CD14-positive monocyte (primary cell): ENCODE results near the gene LIMK1. TPM values are rescaled to one million over a fixed set of nuclear protein-coding genes. Genes with fewer than 3 reads are reported as not detected.

Experiments used
- DNase-seq, 3 donors: peaks; one replicate each; pipeline ENCODE4 v3.0.0-alpha.2; 2011 to 2022
- H2AFZ ChIP-seq: 2 replicates; pipeline ENCODE4 v1.6.0; 2012; ENCODE audit warnings: mild to moderate bottlenecking, low read depth, low read length, inconsistent platforms; ENCODE audit not compliant: insufficient read depth, poor library complexity, severe bottlenecking
- H3K27ac ChIP-seq, 2 donors: 1 replicate in 1 of 2; 2 replicates in 1 of 2; pipeline ENCODE4 v1.5.1; 2012 to 2013; ENCODE audit warnings: low read length in 2 of 2, control low read depth in 1 of 2, inconsistent platforms in 1 of 2, low read depth in 1 of 2, mild to moderate bottlenecking in 1 of 2
- H3K27me3 ChIP-seq, 2 donors: one replicate each; pipeline versions ENCODE4 v1.6.0 to v1.6.1; 2011 to 2013; ENCODE audit warnings: low read length in 2 of 2; ENCODE audit not compliant: control insufficient read depth in 2 of 2, insufficient read depth in 2 of 2
- H3K36me3 ChIP-seq, 2 donors: replicated peaks in 1 of 2; 1 replicate in 1 of 2; 2 replicates in 1 of 2; pipeline versions ENCODE4 v1.5.1 to v1.6.1; 2012 to 2013; ENCODE audit warnings: low read length in 2 of 2, control low read depth in 1 of 2, inconsistent platforms in 1 of 2, mild to moderate bottlenecking in 1 of 2; ENCODE audit not compliant: insufficient read depth in 2 of 2, control insufficient read depth in 1 of 2
- H3K4me1 ChIP-seq, 2 donors: 1 replicate in 1 of 2; 2 replicates in 1 of 2; pipeline versions ENCODE4 v1.5.1 to v1.6.1; 2012 to 2013; ENCODE audit warnings: low read length in 2 of 2, control low read depth in 1 of 2, inconsistent platforms in 1 of 2, mild to moderate bottlenecking in 1 of 2, moderate library complexity in 1 of 2; ENCODE audit not compliant: insufficient read depth in 2 of 2, control insufficient read depth in 1 of 2
- H3K4me2 ChIP-seq: replicated peaks from 2 replicates; pipeline ENCODE3; 2012; ENCODE audit warnings: low read length, moderate library complexity, mild to moderate bottlenecking; ENCODE audit not compliant: poor library complexity, severe bottlenecking; ENCODE audit errors: extremely low read depth
- H3K4me3 ChIP-seq, 3 experiments: fragments of 200-600 bp in 1 of 3; sonication (generic) in 1 of 3; replicated peaks in 1 of 3; 1 replicate in 2 of 3; 2 replicates in 1 of 3; pipeline ENCODE4 v1.5.1; 2011 to 2013; ENCODE audit warnings: low read length in 3 of 3, mild to moderate bottlenecking in 3 of 3, control low read depth in 2 of 3, low read depth in 2 of 3, inconsistent platforms in 1 of 3, moderate library complexity in 1 of 3
- H3K79me2 ChIP-seq: 2 replicates; pipeline ENCODE4 v1.6.0; 2012; ENCODE audit warnings: mild to moderate bottlenecking, control low read depth, inconsistent platforms, low read length, moderate library complexity; ENCODE audit not compliant: insufficient read depth
- H3K9ac ChIP-seq: 2 replicates; pipeline ENCODE4 v1.6.0; 2017; ENCODE audit warnings: low read length, mild to moderate bottlenecking; ENCODE audit not compliant: insufficient read depth, poor library complexity, severe bottlenecking
- H3K9me3 ChIP-seq, 2 donors: replicated peaks in 1 of 2; 1 replicate in 1 of 2; 2 replicates in 1 of 2; pipeline versions ENCODE4 v1.5.1 to v1.6.1; 2012 to 2013; ENCODE audit warnings: low read length in 2 of 2, control low read depth in 1 of 2; ENCODE audit not compliant: control insufficient read depth in 1 of 2, insufficient read depth in 1 of 2
- H4K20me1 ChIP-seq: 2 replicates; pipeline ENCODE4 v1.6.0; 2012; ENCODE audit warnings: mild to moderate bottlenecking, low read length, control low read depth, moderate library complexity; ENCODE audit not compliant: insufficient read depth
- H3K27ac Mint-ChIP-seq, 7 donors: one replicate each; pipeline ENCODE4 v1.8.0; 2020; ENCODE audit warnings: mild to moderate bottlenecking in 7 of 7, mixed read lengths in 7 of 7, moderate library complexity in 6 of 7, inconsistent platforms in 2 of 7
- H3K27me3 Mint-ChIP-seq, 3 donors: one replicate each; pipeline ENCODE4 v1.8.0; 2021 to 2022; ENCODE audit warnings: low read depth in 3 of 3, mild to moderate bottlenecking in 3 of 3, mixed read lengths in 3 of 3, moderate library complexity in 3 of 3, inconsistent platforms in 1 of 3
- H3K36me3 Mint-ChIP-seq, 2 donors: one replicate each; pipeline ENCODE4 v1.8.0; 2020; ENCODE audit warnings: mixed read lengths in 2 of 2, inconsistent platforms in 1 of 2, mild to moderate bottlenecking in 1 of 2
- H3K4me1 Mint-ChIP-seq: one replicate; pipeline ENCODE4 v1.8.0; 2020; ENCODE audit warnings: mild to moderate bottlenecking, mixed read lengths
- H3K4me3 Mint-ChIP-seq, 2 donors: one replicate each; pipeline ENCODE4 v1.8.0; 2020; ENCODE audit warnings: mild to moderate bottlenecking in 2 of 2, mixed read lengths in 2 of 2, moderate library complexity in 1 of 2
- H3K9me3 Mint-ChIP-seq, 7 donors: one replicate each; pipeline ENCODE4 v1.8.0; 2020 to 2022; ENCODE audit warnings: mixed read lengths in 7 of 7, mild to moderate bottlenecking in 6 of 7, moderate library complexity in 6 of 7, inconsistent platforms in 2 of 7
- WGBS: methylation state at CpG from one replicate; pipeline ENCODE4 v1.1.5; 2013; ENCODE audit warnings: missing lambda C conversion rate; ENCODE audit not compliant: insufficient coverage; 5-methylcytosine and 5-hydroxymethylcytosine counted together
- intact Hi-C, 2 donors: fragments of 100-400 bp; cut with micrococcal nuclease; formaldehyde crosslinking; loops; one replicate each; pipeline versions ENCODE4 v1.15.0 to v1.15.1; 2023
- polyA plus RNA-seq, 3 donors: library from polyadenylated mRNA; depleted of rRNA in 1 of 3; unstranded in 2 of 3; stranded (reverse) in 1 of 3; fragments of 300-500 nt in 2 of 3; fragments of >200 nt in 1 of 3; fragmentation: Illumina TruSeq in 2 of 3; gene quantifications; 1 replicate in 2 of 3; 2 replicates in 1 of 3; pipeline ENCODE4 v1.2.3, GENCODE V29; 2012 to 2021
- TF ChIP-seq, protein P1 (sequence below): fragments of 200-600 bp; IDR thresholded peaks from one replicate; pipeline ENCODE4 v1.8.0; 2022; ENCODE audit warnings: antibody characterized with exemption, mild to moderate bottlenecking

LIMK1 gene
- polyA plus RNA-seq, 3 donors, result 12.6 to 30.2 (median 13.9) TPM

- Mint-ChIP-seq H3K4me3 (no peak overlapping the region), H3K27ac (no peak overlapping the region), H3K36me3 (peaks cover 64 to 93% of the 10 kb centered on the region in 2 donors), H3K9me3 (no peaks in the 10 kb centered on the region), H3K27me3 (peaks cover 0 to 5% (median 0%) of the 10 kb centered on the region in 3 donors), H3K4me1 (no peaks in the 10 kb centered on the region)
- WGBS, result 94% methylated on average over 8 of the region's 8 CpGs
- H3K36me3 ChIP-seq, result peaks cover 78 to 100% of the 10 kb centered on the region in 2 donors
- H2AFZ ChIP-seq, result no peak overlapping the region
- H3K9me3 ChIP-seq, result no peaks in the 10 kb centered on the region
- H3K9ac ChIP-seq, result no peak overlapping the region
- intact Hi-C loops, result no loop called here
- no peak for DNase-seq
- H3K4me1 ChIP-seq, result no peaks in the 10 kb centered on the region
- TF ChIP-seq, protein P1, sequence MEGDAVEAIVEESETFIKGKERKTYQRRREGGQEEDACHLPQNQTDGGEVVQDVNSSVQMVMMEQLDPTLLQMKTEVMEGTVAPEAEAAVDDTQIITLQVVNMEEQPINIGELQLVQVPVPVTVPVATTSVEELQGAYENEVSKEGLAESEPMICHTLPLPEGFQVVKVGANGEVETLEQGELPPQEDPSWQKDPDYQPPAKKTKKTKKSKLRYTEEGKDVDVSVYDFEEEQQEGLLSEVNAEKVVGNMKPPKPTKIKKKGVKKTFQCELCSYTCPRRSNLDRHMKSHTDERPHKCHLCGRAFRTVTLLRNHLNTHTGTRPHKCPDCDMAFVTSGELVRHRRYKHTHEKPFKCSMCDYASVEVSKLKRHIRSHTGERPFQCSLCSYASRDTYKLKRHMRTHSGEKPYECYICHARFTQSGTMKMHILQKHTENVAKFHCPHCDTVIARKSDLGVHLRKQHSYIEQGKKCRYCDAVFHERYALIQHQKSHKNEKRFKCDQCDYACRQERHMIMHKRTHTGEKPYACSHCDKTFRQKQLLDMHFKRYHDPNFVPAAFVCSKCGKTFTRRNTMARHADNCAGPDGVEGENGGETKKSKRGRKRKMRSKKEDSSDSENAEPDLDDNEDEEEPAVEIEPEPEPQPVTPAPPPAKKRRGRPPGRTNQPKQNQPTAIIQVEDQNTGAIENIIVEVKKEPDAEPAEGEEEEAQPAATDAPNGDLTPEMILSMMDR, result no peak
- H3K4me2 ChIP-seq, result no peak overlapping the region
- H3K4me3 ChIP-seq, result no peak overlapping the region
- no peaks in the 10 kb centered on the region for H4K20me1 ChIP-seq
- no peak overlapping the region for H3K27ac ChIP-seq
- H3K79me2 ChIP-seq, result no peaks in the 10 kb centered on the region
- H3K27me3 ChIP-seq, result no peaks in the 10 kb centered on the region
Measured at GRCh38 chr7:74104702-74105101, 21.1 kb downstream of the LIMK1 start.

DNA sequence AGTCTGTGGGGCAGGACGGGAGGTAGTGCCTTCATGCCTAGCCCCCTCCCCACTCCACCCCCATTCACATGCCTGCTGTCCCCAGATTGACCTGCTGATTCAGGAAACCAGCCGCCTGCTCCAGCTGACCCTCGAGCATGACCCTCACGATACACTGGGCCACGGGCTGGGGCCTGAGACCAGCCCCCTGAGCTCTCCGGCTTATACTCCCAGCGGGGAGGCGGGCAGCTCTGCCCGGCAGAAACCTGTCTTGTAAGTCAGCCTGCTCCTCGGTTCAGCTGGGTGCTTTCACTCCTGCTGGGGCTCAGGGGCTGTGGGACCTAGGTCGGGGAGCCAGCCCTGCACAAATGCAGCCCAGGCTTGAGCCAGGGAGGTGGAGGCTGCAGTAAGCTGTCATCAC is 22.4 kb downstream of the LIMK1 start:
- Histone ChIP-seq H2AFZ (no peak overlapping the region), H4K20me1 (no peaks in the 10 kb centered on the region), H3K27me3 (no peaks in the 10 kb centered on the region), H3K4me2 (no peak overlapping the region), H3K79me2 (no peaks in the 10 kb centered on the region), H3K27ac (no peak overlapping the region), H3K9ac (no peak overlapping the region), H3K4me1 (no peaks in the 10 kb centered on the region), H3K36me3 (peaks cover 83 to 100% of the 10 kb centered on the region in 2 donors), H3K9me3 (no peaks in the 10 kb centered on the region), H3K4me3 (no peak overlapping the region)
- Mint-ChIP-seq H3K27me3 (peaks cover 0 to 5% (median 0%) of the 10 kb centered on the region in 3 donors), H3K27ac (peak overlapping the region in 1 of 7 donors; percentile 37), H3K4me3 (no peak overlapping the region), H3K36me3 (peaks cover 68 to 93% of the 10 kb centered on the region in 2 donors), H3K4me1 (no peaks in the 10 kb centered on the region), H3K9me3 (no peaks in the 10 kb centered on the region)
- WGBS, result 97% methylated on average over 11 of the region's 11 CpGs
- intact Hi-C loops, result no loop called here
- DNase-seq, result no peak
- TF ChIP-seq, protein P1, result no peak
